ENCODE data around the gene CAV3.

DNA sequence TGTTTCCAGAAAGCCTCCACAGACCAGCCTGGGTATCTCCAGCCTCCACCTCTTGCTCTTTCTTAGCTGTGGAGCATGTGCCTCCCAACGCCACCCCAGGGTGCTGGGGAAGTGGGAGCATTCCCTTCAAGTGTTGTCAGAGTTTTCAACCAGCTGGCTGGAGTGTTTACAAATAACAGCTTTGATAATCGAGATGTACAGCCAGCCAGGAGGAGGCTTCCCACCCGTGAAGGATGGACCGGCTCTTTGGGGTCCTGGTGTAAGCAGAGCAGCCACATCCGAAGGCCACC is 44.3 kb downstream of the CAV3 start:
- TF ChIP-seq, protein P1, sequence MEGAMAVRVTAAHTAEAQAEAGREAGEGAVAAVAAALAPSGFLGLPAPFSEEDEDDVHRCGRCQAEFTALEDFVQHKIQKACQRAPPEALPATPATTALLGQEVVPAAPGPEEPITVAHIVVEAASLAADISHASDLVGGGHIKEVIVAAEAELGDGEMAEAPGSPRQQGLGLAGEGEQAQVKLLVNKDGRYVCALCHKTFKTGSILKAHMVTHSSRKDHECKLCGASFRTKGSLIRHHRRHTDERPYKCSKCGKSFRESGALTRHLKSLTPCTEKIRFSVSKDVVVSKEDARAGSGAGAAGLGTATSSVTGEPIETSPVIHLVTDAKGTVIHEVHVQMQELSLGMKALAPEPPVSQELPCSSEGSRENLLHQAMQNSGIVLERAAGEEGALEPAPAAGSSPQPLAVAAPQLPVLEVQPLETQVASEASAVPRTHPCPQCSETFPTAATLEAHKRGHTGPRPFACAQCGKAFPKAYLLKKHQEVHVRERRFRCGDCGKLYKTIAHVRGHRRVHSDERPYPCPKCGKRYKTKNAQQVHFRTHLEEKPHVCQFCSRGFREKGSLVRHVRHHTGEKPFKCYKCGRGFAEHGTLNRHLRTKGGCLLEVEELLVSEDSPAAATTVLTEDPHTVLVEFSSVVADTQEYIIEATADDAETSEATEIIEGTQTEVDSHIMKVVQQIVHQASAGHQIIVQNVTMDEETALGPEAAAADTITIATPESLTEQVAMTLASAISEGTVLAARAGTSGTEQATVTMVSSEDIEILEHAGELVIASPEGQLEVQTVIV (IDR thresholded peaks at IDR 0.05; ENCODE audit: borderline replicate concordance, partially characterized antibody): no peak
- TF ChIP-seq, protein P2, sequence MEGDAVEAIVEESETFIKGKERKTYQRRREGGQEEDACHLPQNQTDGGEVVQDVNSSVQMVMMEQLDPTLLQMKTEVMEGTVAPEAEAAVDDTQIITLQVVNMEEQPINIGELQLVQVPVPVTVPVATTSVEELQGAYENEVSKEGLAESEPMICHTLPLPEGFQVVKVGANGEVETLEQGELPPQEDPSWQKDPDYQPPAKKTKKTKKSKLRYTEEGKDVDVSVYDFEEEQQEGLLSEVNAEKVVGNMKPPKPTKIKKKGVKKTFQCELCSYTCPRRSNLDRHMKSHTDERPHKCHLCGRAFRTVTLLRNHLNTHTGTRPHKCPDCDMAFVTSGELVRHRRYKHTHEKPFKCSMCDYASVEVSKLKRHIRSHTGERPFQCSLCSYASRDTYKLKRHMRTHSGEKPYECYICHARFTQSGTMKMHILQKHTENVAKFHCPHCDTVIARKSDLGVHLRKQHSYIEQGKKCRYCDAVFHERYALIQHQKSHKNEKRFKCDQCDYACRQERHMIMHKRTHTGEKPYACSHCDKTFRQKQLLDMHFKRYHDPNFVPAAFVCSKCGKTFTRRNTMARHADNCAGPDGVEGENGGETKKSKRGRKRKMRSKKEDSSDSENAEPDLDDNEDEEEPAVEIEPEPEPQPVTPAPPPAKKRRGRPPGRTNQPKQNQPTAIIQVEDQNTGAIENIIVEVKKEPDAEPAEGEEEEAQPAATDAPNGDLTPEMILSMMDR (IDR thresholded peaks at IDR 0.05 in 2 of 3, conservative IDR thresholded peaks at IDR 0.05 in 1 of 3; ENCODE audit: control insufficient read depth in 2 of 3, extremely low read depth in 1 of 3, insufficient read depth in 1 of 3, low read depth in 3 of 3, low read length in 3 of 3): no peak
- no peak for TF ChIP-seq POU2F2 (IDR thresholded peaks at IDR 0.05; ENCODE audit: borderline replicate concordance, low read depth, low read length)
- no peak for TF ChIP-seq RAD21 (IDR thresholded peaks at IDR 0.05; ENCODE audit: insufficient read depth, low read depth, low read length)
- TF ChIP-seq SMAD5 (IDR thresholded peaks at IDR 0.05; ENCODE audit: low read depth): no peak
- no peak for TF ChIP-seq EED (IDR thresholded peaks at IDR 0.05; ENCODE audit: low read depth)
- no peak for TF ChIP-seq TAF1 (IDR thresholded peaks at IDR 0.05; ENCODE audit: borderline replicate concordance, low read depth, low read length)
- TF ChIP-seq EZH2 (IDR thresholded peaks at IDR 0.05; ENCODE audit: borderline replicate concordance, control insufficient read depth, low read depth, low read length): no peak
- TF ChIP-seq SRF (IDR thresholded peaks at IDR 0.05; ENCODE audit: low read depth in 2 of 2, low read length in 2 of 2): no peak
- TF ChIP-seq, protein P3, sequence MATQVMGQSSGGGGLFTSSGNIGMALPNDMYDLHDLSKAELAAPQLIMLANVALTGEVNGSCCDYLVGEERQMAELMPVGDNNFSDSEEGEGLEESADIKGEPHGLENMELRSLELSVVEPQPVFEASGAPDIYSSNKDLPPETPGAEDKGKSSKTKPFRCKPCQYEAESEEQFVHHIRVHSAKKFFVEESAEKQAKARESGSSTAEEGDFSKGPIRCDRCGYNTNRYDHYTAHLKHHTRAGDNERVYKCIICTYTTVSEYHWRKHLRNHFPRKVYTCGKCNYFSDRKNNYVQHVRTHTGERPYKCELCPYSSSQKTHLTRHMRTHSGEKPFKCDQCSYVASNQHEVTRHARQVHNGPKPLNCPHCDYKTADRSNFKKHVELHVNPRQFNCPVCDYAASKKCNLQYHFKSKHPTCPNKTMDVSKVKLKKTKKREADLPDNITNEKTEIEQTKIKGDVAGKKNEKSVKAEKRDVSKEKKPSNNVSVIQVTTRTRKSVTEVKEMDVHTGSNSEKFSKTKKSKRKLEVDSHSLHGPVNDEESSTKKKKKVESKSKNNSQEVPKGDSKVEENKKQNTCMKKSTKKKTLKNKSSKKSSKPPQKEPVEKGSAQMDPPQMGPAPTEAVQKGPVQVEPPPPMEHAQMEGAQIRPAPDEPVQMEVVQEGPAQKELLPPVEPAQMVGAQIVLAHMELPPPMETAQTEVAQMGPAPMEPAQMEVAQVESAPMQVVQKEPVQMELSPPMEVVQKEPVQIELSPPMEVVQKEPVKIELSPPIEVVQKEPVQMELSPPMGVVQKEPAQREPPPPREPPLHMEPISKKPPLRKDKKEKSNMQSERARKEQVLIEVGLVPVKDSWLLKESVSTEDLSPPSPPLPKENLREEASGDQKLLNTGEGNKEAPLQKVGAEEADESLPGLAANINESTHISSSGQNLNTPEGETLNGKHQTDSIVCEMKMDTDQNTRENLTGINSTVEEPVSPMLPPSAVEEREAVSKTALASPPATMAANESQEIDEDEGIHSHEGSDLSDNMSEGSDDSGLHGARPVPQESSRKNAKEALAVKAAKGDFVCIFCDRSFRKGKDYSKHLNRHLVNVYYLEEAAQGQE (IDR thresholded peaks at IDR 0.05; ENCODE audit: low read depth, low read length): no peak
- TF ChIP-seq CBX5 (IDR thresholded peaks at IDR 0.05; ENCODE audit: low read depth): no peak
- TF ChIP-seq RELA (IDR thresholded peaks at IDR 0.05; ENCODE audit: borderline replicate concordance, partially characterized antibody): no peak
